MM.1S (cell line): Measurements from ENCODE around the gene PPP5C.

Experiments used
- DNase-seq: peaks from one replicate; pipeline ENCODE4 v3.0.0-alpha.2; 2015
- H2AFZ ChIP-seq: fragments of 300-600 bp; sonication (generic); 2 replicates; pipeline ENCODE4 v1.6.0; 2016; ENCODE audit warnings: antibody characterized with exemption, low read length
- H3F3A ChIP-seq: fragments of 300-600 bp; sonication (generic); 2 replicates; pipeline ENCODE4 v1.6.1; 2016; ENCODE audit warnings: mild to moderate bottlenecking, antibody characterized with exemption, low read length, moderate library complexity, mixed read lengths; ENCODE audit not compliant: insufficient read depth
- H3K27ac ChIP-seq: fragments of 300-600 bp; sonication (generic); 2 replicates; pipeline ENCODE4 v1.5.1; 2016; ENCODE audit warnings: mild to moderate bottlenecking, low read length
- H3K27me3 ChIP-seq: fragments of 300-600 bp; sonication (generic); replicated peaks from 2 replicates; pipeline ENCODE4 v1.6.0; 2016; ENCODE audit warnings: low read length; ENCODE audit not compliant: insufficient read depth
- H3K36me3 ChIP-seq: fragments of 300-600 bp; sonication (generic); replicated peaks from 2 replicates; pipeline ENCODE4 v1.6.1; 2016; ENCODE audit warnings: mild to moderate bottlenecking, low read length, mixed read lengths; ENCODE audit not compliant: insufficient read depth
- H3K4me1 ChIP-seq: fragments of 300-600 bp; sonication (generic); 2 replicates; pipeline ENCODE4 v1.6.1; 2016; ENCODE audit warnings: low read length, mixed read lengths
- H3K4me2 ChIP-seq: fragments of 300-600 bp; sonication (generic); 2 replicates; pipeline ENCODE4 v1.6.0; 2016; ENCODE audit warnings: low read depth, low read length
- H3K4me3 ChIP-seq: fragments of 300-600 bp; sonication (generic); 2 replicates; pipeline ENCODE4 v1.5.1; 2016; ENCODE audit warnings: low read length, mixed read lengths
- H3K79me2 ChIP-seq: fragments of 300-600 bp; sonication (generic); 2 replicates; pipeline ENCODE4 v1.6.1; 2016; ENCODE audit warnings: mixed run types, low read length, mixed read lengths
- H3K9ac ChIP-seq: fragments of 300-600 bp; sonication (generic); 2 replicates; pipeline ENCODE4 v1.6.1; 2016; ENCODE audit warnings: low read length, mixed read lengths
- H3K9me2 ChIP-seq: fragments of 300-600 bp; sonication (generic); replicated peaks from 2 replicates; pipeline ENCODE4 v1.6.1; 2016; ENCODE audit warnings: mild to moderate bottlenecking, low read length, mixed read lengths; ENCODE audit not compliant: insufficient read depth
- H3K9me3 ChIP-seq: fragments of 300-600 bp; sonication (generic); replicated peaks from 2 replicates; pipeline ENCODE4 v1.6.1; 2016; ENCODE audit warnings: mild to moderate bottlenecking, low read length, mixed read lengths; ENCODE audit not compliant: insufficient read depth
- H4K20me1 ChIP-seq: fragments of 300-600 bp; sonication (generic); 2 replicates; pipeline ENCODE4 v1.6.1; 2016; ENCODE audit warnings: mild to moderate bottlenecking, low read length, moderate library complexity, mixed read lengths; ENCODE audit not compliant: insufficient read depth
- EZH2 ChIP-seq: fragments of 300-600 bp; sonication (generic); optimal IDR thresholded peaks from 2 replicates; pipeline ENCODE3; 2017; ENCODE audit warnings: low read depth, mild to moderate bottlenecking, antibody characterized with exemption, low read length, mixed read lengths
- EZH2phosphoT487 ChIP-seq: fragments of 300-600 bp; sonication (generic); IDR thresholded peaks from 2 replicates; pipeline ENCODE4 v1.6.1; 2018; ENCODE audit warnings: antibody characterized with exemption, low read length
- TF ChIP-seq, protein P1 (sequence below): fragments of 300-600 bp; sonication (generic); IDR thresholded peaks from 2 replicates; pipeline ENCODE4 v1.5.1; 2016; ENCODE audit warnings: antibody characterized with exemption, low read length, mixed read lengths

The PPP5C gene

DNA sequence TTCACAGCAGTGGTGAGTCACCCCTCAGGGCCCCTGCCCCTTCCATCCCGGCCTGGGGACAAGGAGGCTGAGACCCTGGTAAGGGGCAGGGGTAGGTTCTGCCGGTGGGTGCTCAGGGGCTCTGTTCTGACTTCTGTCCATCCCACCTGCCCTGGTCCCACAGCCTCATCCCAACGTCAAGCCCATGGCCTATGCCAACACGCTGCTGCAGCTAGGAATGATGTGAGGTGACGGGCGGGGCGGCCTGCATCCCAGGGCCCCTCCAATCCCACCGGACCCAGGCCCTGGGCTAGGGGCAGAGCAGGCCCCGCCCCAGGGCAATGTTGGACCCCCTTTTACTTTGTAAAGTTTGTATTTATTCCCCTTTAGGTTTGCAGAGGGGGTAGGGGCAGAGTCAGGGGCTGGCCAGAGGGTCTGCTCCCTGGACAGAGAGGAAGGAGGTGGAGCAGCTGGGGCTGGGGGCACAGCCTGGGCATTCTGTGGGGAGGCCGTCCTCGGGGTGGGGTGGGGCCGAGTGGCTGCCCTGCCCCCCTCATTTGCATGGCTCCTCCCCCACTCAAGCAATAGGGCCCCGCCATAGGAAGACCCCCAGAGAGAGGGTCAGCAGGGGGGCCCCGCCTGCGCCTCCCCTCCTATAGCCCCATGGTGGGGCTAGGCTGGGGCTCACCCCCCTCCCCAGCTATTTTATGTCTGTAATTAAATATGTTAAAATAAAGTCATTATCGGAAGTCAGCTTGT is 43.4 kb downstream of the PPP5C start:
- H3K27ac ChIP-seq: no peak overlapping the region
- H4K20me1 ChIP-seq: no peaks in the 10 kb centered on the region
- no peaks in the 10 kb centered on the region for H3K9me2 ChIP-seq
- H3K4me3 ChIP-seq: no peak overlapping the region
- no peaks in the 10 kb centered on the region for H3K79me2 ChIP-seq
- H3K4me1 ChIP-seq: no peaks in the 10 kb centered on the region
- TF ChIP-seq, protein P1, sequence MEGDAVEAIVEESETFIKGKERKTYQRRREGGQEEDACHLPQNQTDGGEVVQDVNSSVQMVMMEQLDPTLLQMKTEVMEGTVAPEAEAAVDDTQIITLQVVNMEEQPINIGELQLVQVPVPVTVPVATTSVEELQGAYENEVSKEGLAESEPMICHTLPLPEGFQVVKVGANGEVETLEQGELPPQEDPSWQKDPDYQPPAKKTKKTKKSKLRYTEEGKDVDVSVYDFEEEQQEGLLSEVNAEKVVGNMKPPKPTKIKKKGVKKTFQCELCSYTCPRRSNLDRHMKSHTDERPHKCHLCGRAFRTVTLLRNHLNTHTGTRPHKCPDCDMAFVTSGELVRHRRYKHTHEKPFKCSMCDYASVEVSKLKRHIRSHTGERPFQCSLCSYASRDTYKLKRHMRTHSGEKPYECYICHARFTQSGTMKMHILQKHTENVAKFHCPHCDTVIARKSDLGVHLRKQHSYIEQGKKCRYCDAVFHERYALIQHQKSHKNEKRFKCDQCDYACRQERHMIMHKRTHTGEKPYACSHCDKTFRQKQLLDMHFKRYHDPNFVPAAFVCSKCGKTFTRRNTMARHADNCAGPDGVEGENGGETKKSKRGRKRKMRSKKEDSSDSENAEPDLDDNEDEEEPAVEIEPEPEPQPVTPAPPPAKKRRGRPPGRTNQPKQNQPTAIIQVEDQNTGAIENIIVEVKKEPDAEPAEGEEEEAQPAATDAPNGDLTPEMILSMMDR: no peak
- TF ChIP-seq EZH2phosphoT487 (no peak), EZH2 (no peak)
- H2AFZ ChIP-seq: no peak overlapping the region
- H3F3A ChIP-seq: no peaks in the 10 kb centered on the region
- H3K9me3 ChIP-seq: no peaks in the 10 kb centered on the region
- H3K27me3 ChIP-seq: no peaks in the 10 kb centered on the region
- no peak for DNase-seq
- H3K36me3 ChIP-seq: no peaks in the 10 kb centered on the region
- no peak overlapping the region for H3K9ac ChIP-seq
- no peak overlapping the region for H3K4me2 ChIP-seq

DNA sequence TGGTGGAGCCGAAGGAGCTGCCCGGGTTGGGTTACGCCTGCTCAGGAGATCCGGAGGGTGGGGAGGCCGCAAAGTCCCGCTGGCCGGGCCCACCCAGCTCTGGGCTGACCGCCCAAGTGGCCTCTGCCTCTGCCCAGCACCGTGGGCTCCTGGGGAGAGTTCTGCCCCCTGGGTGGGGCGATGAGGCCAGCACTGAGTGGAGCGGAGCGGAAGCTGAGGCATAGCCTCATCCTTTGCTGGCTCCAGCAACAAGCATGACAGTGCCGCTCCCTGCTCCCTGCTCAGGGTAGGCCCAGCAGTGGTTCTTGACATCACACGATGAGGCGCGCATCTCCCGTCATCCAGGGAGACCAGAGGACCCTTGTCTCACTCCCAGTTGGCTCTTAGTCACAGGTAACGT is 44.0 kb downstream of the PPP5C start:
- Histone ChIP-seq H3K27ac (no peak overlapping the region), H3K79me2 (no peaks in the 10 kb centered on the region), H3K9me3 (no peaks in the 10 kb centered on the region), H3K4me3 (no peak overlapping the region), H4K20me1 (no peaks in the 10 kb centered on the region), H3K27me3 (no peaks in the 10 kb centered on the region), H3K4me2 (no peak overlapping the region), H3K9me2 (no peaks in the 10 kb centered on the region), H3F3A (no peaks in the 10 kb centered on the region), H3K36me3 (no peaks in the 10 kb centered on the region), H2AFZ (no peak overlapping the region), H3K9ac (no peak overlapping the region), H3K4me1 (no peaks in the 10 kb centered on the region)
- TF ChIP-seq EZH2phosphoT487: no peak
- TF ChIP-seq, protein P1: no peak
- no peak for DNase-seq

DNA sequence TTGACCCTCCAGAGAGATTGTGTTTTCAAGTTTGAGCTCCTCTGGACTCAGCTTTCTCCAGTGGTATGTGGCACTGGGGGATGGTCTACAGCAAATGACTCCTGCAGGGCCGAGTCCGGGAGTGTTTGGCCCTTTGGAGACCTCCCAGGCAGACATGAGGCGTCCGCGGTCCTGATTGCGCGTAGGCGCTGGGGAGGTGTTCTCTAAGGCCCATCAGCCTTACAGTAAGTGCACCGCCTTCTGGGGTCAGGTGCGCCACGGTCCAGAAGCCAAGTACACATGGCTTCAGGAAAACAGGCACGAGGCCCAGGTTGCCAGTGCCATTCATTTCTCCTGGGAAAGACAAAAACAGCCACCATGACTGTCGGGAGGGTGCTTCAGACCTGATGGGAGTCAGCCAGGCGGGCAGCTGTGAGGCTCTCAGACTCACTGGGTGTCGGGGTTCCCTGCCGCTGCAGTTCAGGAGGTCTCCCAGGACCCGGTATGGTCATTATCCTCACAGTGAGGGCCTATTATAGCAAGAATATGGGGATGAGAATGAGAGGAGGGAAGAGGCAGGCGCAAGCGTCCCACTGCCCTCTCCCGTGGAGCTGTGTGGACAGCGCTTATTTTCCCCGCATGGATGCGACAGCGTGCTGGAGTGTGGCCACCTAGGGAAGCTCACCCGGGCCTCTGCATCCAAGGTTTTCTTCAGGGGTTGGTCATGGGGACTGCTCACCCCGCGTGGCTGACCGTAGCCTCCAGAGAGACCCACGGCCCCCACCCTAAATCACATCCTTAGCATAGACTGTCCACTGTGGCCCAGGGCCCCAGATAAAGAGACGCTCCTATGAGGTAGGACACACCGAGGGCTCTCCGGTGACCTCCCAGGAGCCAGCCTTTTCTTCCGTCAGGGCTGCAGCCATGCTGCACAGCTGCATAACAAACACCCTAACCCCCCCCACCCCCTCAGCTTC is 44.7 kb downstream of the PPP5C start:
- no peaks in the 10 kb centered on the region for H3K9me3 ChIP-seq
- H3K4me1 ChIP-seq: no peaks in the 10 kb centered on the region
- no peak overlapping the region for H3K4me3 ChIP-seq
- DNase-seq: no peak
- H3K36me3 ChIP-seq: no peaks in the 10 kb centered on the region
- no peaks in the 10 kb centered on the region for H3K9me2 ChIP-seq
- TF ChIP-seq EZH2: no peak
- TF ChIP-seq, protein P1: no peak
- no peak for TF ChIP-seq EZH2phosphoT487
- H3K9ac ChIP-seq: no peak overlapping the region
- no peak overlapping the region for H3K4me2 ChIP-seq
- H3K79me2 ChIP-seq: no peaks in the 10 kb centered on the region
- H3K27me3 ChIP-seq: no peaks in the 10 kb centered on the region
- no peaks in the 10 kb centered on the region for H4K20me1 ChIP-seq
- no peaks in the 10 kb centered on the region for H3F3A ChIP-seq
- H2AFZ ChIP-seq: no peak overlapping the region
- no peak overlapping the region for H3K27ac ChIP-seq
